Lower leg skin (tissue), 4 donors: ENCODE results near the gene IL7R. TPM values are rescaled to one million over a fixed set of nuclear protein-coding genes. Genes with fewer than 3 reads are reported as not detected.
A peak's percentile ranks its signal among the peaks of the same experiment; 100 is the strongest.

Experiments used
- DNase-seq, 2 donors: peaks; one replicate each; pipeline ENCODE4 v3.0.0-alpha.2; 2019; ENCODE audit warnings: low spot score in 2 of 2
- H3K4me3 ChIP-seq: fragments of 200-600 bp; sonication (generic); 2 replicates; pipeline ENCODE4 v1.5.1; 2017; ENCODE audit warnings: mild to moderate bottlenecking, low read depth; ENCODE audit not compliant: poor library complexity, severe bottlenecking
- CTCF ChIP-seq, 3 donors: fragments of 450-650 bp; IDR thresholded peaks; one replicate each; pipeline ENCODE4 v1.5.1; 2016; ENCODE audit warnings: antibody characterized with exemption in 3 of 3, mild to moderate bottlenecking in 3 of 3, moderate library complexity in 2 of 3
- POLR2A ChIP-seq, 2 donors: fragments of 450-650 bp; IDR thresholded peaks; one replicate each; pipeline ENCODE4 v1.6.1; 2016 to 2017; ENCODE audit warnings: antibody characterized with exemption in 2 of 2, mild to moderate bottlenecking in 1 of 2, moderate library complexity in 1 of 2
- WGBS, 2 donors: methylation state at CpG; one replicate each; pipeline ENCODE4 v1.1.5; 2018; 5-methylcytosine and 5-hydroxymethylcytosine counted together
- intact Hi-C: fragments of 100-400 bp; cut with DNase I; formaldehyde crosslinking; loops from one replicate; pipeline ENCODE4 v1.15.0; 2023; ENCODE audit warnings: low total_unique reads
- total RNA-seq, 4 donors: library from RNA; depleted of rRNA; stranded (reverse); fragments of >200 nt; gene quantifications; one replicate each; pipeline ENCODE4 v1.1.0, GENCODE V29; 2016

The IL7R gene
- total RNA-seq, 4 donors from 2014 or later = 1.4 to 5.5 (median 4.4) TPM

- DNase-seq = no peak
- TF ChIP-seq POLR2A (IDR thresholded peaks at IDR 0.05) (no peak), CTCF (IDR thresholded peaks at IDR 0.05) (no peak)
- no peak overlapping the region for H3K4me3 ChIP-seq
- intact Hi-C loops = no loop called here
- 82 to 91% methylated on average over 4 of the region's 4 CpGs for WGBS, 2 donors
Observed at GRCh38 chr5:35870605-35871004, 13.9 kb downstream of the IL7R start.

GRCh38 chr5:35876454-35876853, 19.8 kb downstream of the IL7R start:
- DNase-seq = no peak
- intact Hi-C loops = no loop called here
- WGBS, 2 donors = 79 to 87% methylated on average over 2 of the region's 2 CpGs
- TF ChIP-seq POLR2A (IDR thresholded peaks at IDR 0.05) = no peak
- TF ChIP-seq CTCF (IDR thresholded peaks at IDR 0.05) = no peak
- no peak overlapping the region for H3K4me3 ChIP-seq

- no peak overlapping the region for H3K4me3 ChIP-seq
- TF ChIP-seq CTCF (IDR thresholded peaks at IDR 0.05) = no peak
- WGBS, 2 donors = 16 to 19% methylated on average over 3 of the region's 3 CpGs
- intact Hi-C loops = no loop called here
- DNase-seq = peak in 1 of 2 donors; percentile 30
Observed at GRCh38 chr5:35876922-35877321, 20.2 kb downstream of the IL7R start.

- 84% methylated on average over 2 of the region's 2 CpGs for WGBS, 2 donors
- DNase-seq = no peak
- TF ChIP-seq CTCF (IDR thresholded peaks at IDR 0.05) (no peak), POLR2A (IDR thresholded peaks at IDR 0.05) (no peak)
- intact Hi-C loops = no loop called here
- no peak overlapping the region for H3K4me3 ChIP-seq
Observed at GRCh38 chr5:35877655-35878054, 21.0 kb downstream of the IL7R start.

- H3K4me3 ChIP-seq = no peak overlapping the region
- DNase-seq = no peak
- intact Hi-C loops = no loop called here
- TF ChIP-seq CTCF (IDR thresholded peaks at IDR 0.05) (no peak), POLR2A (IDR thresholded peaks at IDR 0.05) (no peak)
Observed at GRCh38 chr5:35878079-35878478, 21.4 kb downstream of the IL7R start.

GRCh38 chr5:35879096-35879495, 22.4 kb downstream of the IL7R start:
- H3K4me3 ChIP-seq = no peak overlapping the region
- DNase-seq = no peak
- intact Hi-C loops = no loop called here
- 79 to 83% methylated on average over 2 of the region's 2 CpGs for whole genome bisulfite sequencing, 2 donors
- TF ChIP-seq POLR2A (IDR thresholded peaks at IDR 0.05) = no peak
- no peak for TF ChIP-seq CTCF (IDR thresholded peaks at IDR 0.05)
